Memory B cell (primary cell): ENCODE data around the gene CDKN2C.
A peak's percentile ranks its signal among the peaks of the same experiment; 100 is the strongest.
"Not testable (repeated sequence)": the region's sequence is repeated elsewhere in the genome, so short reads cannot be mapped to it uniquely, and the experiment has no call there.

ENCODE experiments used
- ATAC-seq: fragments of 150-1000 bp; cut with Tn5 transposase; 2 replicates; pipeline ENCODE4 v1.10.0; 2021; ENCODE audit warnings: low read depth, mild to moderate bottlenecking, moderate library complexity
- DNase-seq, 2 donors: peaks; one replicate each; pipeline ENCODE4 v3.0.0; 2022; ENCODE audit warnings: low spot score in 2 of 2
- H3K27ac Mint-ChIP-seq: one replicate; pipeline ENCODE4 v1.8.0; 2022; ENCODE audit warnings: mild to moderate bottlenecking, moderate library complexity, mixed read lengths
- H3K27me3 Mint-ChIP-seq: one replicate; pipeline ENCODE4 v1.8.0; 2022; ENCODE audit warnings: mixed read lengths
- H3K36me3 Mint-ChIP-seq: one replicate; pipeline ENCODE4 v1.8.0; 2022; ENCODE audit warnings: mild to moderate bottlenecking, mixed read lengths
- H3K4me1 Mint-ChIP-seq: one replicate; pipeline ENCODE4 v1.8.0; 2022; ENCODE audit warnings: mixed read lengths
- H3K4me3 Mint-ChIP-seq: one replicate; pipeline ENCODE4 v1.8.0; 2022; ENCODE audit warnings: mild to moderate bottlenecking, moderate library complexity, mixed read lengths
- H3K9me3 Mint-ChIP-seq: one replicate; pipeline ENCODE4 v1.8.0; 2022; ENCODE audit warnings: mixed read lengths

The CDKN2C gene

DNA sequence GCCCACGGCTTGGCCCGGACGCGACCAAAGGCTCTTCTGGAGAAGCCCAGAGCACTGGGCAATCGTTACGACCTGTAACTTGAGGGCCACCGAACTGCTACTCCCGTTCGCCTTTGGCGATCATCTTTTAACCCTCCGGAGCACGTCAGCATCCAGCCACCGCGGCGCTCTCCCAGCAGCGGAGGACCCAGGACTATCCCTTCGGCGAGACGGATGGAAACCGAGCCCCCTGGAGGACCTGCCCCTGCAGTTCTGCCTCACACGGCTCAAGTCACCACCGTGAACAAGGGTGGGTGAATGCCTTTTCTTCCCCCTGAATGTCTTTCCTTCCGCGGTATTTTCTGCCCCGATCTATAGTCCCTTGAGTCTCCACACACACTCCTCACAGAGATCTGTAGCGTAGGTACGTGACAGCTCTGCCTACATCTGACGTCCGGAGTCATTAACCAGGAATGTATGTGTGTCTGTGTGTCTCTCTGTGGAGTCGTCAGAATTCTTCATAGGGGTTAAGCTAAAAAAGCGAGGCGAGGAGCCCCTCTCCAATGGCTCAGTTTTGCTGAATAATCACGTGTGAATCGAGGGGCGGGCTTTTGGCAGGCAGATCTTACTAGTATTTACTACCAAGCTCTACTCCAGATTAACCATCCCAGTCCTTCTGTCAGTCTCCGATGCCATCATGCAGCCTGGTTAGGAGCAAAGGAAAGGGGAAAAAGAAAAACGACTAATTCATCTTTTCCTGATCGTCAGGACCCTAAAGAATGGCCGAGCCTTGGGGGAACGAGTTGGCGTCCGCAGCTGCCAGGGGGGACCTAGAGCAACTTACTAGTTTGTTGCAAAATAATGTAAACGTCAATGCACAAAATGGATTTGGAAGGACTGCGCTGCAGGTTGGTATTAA is at the start of gene CDKN2C:
Gene CDKN2C, plus strand, starts transcription at position 635 of the 898 bp plus-strand sequence. Its CDS starts 124 bp downstream, at position 759.
- H3K27me3 Mint-ChIP-seq, result peaks cover 14% of the 10 kb centered on the region
- H3K27ac Mint-ChIP-seq, result peak within 1 kb of the TSS; percentile 81

DNA sequence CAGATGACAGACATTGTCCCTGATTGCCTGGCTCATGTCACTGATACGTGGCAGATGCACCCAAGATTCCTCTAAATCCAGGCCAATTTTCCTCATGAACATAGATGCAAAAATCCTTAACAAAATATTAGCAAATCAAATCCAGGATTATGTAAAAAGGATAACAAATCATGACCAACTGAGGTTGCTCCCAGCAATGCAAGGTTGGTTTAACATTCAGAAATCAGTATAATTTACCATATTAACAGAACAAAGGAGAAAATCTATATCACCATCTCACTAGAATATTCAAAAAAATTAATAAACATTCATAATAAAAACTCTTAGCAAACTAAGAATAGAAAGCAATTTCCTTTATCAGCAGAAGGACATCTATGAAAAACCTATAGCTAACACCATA is 49.6 kb upstream of the CDKN2C start:
- Mint-ChIP-seq H3K4me3 (no peak overlapping the region), H3K4me1 (peaks cover 19% of the 10 kb centered on the region), H3K27ac (no peak overlapping the region), H3K9me3 (peaks cover 11% of the 10 kb centered on the region), H3K36me3 (peaks cover 17% of the 10 kb centered on the region), H3K27me3 (no peaks in the 10 kb centered on the region)
- DNase-seq (no peak), ATAC-seq (no peak)

More for the DNA sequence above, at the start of gene CDKN2C:
- peak; percentile 3 for ATAC-seq
- peak in 1 of 2 donors; percentile 37 for DNase-seq
- Mint-ChIP-seq H3K36me3 (no peaks in the 10 kb centered on the region), H3K4me1 (peaks cover 15% of the 10 kb centered on the region), H3K9me3 (no peaks in the 10 kb centered on the region), H3K4me3 (peak within 1 kb of the TSS; percentile 90)

DNA sequence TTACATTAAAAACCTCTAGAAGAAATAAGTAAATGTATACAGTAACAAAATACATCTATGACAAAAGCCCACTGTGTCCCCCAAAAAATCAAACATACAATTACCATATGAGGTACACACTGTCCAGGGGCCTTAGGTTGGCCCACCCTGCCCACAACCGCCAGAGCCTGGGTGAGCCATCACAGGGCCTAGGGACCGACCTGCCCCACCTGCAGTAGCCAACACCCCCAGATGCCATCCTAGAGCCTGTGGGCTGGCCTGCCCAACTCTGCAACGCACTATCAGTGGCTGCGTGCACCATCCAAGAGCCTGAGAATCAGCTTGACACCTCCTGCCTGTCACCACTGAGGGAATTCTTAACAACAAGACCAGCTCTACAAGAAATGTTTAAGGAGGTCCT is 49.0 kb upstream of the CDKN2C start:
- ATAC-seq, result no peak
- Mint-ChIP-seq H3K4me1 (peaks cover 19% of the 10 kb centered on the region), H3K27me3 (no peaks in the 10 kb centered on the region), H3K36me3 (peaks cover 17% of the 10 kb centered on the region), H3K4me3 (no peak overlapping the region), H3K9me3 (peaks cover 11% of the 10 kb centered on the region), H3K27ac (no peak overlapping the region)
- no peak for DNase-seq

DNA sequence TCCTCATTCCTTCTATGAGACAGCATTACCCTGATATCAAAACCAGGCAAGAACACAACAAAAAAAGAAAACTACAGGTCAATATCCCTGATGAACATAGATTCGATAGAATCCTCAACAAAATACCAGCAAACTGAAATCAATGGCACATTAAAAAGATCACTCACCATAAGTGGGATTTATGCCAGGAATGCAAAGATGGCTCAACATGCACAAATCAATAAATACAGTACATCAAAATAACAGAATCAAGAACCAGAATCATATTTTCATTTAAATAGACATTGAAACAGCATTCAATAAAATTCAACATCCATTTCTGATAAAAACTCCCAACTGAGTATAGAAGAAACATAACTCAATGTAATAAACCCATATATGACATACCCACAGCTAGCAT is 46.5 kb upstream of the CDKN2C start:
- Mint-ChIP-seq H3K36me3 (peaks cover 23% of the 10 kb centered on the region), H3K9me3 (peaks cover 13% of the 10 kb centered on the region)

DNA sequence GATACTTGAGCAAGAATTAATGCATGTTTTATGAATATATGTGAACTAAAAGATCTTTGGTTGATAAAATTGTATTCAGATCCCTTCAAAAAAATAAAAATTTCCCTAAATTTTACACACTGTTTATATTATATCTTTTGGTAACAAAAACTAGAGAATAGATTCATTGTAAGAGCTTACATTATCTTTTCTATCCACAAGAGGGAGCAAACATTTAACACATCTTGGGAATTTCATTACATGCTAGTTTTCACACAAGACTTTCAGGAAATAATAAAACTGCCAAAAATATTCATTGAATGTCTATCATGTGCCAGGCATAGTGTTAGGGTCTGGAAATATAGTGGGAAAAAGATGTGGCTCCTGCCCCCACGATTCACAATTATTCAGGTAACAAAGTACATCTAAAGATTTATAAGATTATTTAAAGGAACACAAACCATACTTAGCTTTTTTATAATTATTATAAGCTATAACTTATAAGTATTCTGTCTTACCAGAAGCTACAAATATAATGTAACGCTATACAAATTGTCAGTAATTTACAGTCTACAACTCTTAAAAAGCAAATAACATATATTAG is 40.6 kb upstream of the CDKN2C start:
- H3K4me3 Mint-ChIP-seq, result no peak overlapping the region
- peaks cover 22% of the 10 kb centered on the region for H3K36me3 Mint-ChIP-seq
- DNase-seq (no peak), ATAC-seq (no peak)
- no peak overlapping the region for H3K27ac Mint-ChIP-seq
- no peaks in the 10 kb centered on the region for H3K27me3 Mint-ChIP-seq
- H3K4me1 Mint-ChIP-seq, result peaks cover 26% of the 10 kb centered on the region
- peaks cover 9% of the 10 kb centered on the region for H3K9me3 Mint-ChIP-seq

More for the DNA sequence above, 46.5 kb upstream of the CDKN2C start:
- no peak overlapping the region for H3K4me3 Mint-ChIP-seq
- DNase-seq (no peak), ATAC-seq (no peak)
- no peak overlapping the region for H3K27ac Mint-ChIP-seq
- H3K4me1 Mint-ChIP-seq, result peaks cover 11% of the 10 kb centered on the region
- H3K27me3 Mint-ChIP-seq, result no peaks in the 10 kb centered on the region

DNA sequence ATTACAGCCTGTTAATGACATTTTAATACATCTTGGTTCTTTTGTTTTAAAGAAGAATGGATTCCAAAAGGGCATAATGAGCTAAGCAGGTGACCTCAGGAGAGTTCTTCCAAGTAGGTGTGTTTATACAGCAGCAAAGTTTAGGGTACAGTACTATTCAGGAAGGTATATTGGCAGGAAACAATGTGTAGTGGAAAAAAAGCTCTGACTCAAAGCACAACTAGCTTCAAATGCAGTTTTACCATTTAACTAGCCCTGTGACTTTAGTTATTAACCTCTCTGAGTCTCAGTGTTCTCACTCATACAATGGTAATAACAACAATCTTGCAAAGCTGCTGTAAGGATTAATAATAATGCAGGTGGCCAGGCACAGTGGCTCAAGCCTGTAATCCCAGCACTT is 39.9 kb upstream of the CDKN2C start:
- no peaks in the 10 kb centered on the region for H3K27me3 Mint-ChIP-seq

DNA sequence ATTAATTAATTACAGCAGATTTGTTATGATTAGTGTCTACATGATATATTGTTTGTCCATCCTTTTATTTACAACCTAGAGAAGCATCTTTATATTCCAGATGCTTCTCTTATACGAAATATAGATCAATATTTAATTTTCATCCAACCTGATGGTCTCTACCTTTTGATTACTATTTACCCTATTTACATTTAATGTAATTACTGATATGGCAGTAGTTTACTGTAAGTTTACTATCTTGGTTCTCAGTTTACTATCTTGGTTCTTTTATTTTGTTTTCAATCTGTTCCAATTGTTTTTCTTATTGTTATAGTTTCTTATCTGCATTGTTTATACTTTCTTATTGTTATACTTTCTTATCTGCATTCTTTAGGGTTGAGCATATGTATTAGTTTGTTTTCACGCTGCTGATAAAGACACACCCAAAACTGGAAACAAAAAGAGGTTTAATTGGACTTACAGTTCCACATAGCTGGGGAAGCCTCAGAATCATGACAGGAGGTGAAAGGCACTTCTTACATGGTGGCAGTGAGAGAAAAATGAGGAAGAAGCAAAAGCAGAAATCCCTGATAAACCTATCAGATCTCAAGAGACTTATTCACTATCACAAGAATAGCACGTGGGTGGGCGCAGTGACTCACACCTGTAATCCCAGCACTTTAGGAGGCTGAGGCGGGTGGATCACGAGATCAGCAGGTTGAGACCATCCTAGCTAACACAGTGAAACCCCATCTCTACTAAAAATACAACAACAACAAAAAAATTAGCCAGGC is 38.9 kb upstream of the CDKN2C start:
- Mint-ChIP-seq H3K36me3 (peaks cover 24% of the 10 kb centered on the region), H3K9me3 (peaks cover 9% of the 10 kb centered on the region), H3K4me1 (peaks cover 26% of the 10 kb centered on the region), H3K27me3 (no peaks in the 10 kb centered on the region), H3K4me3 (no peak overlapping the region), H3K27ac (peak overlapping the region; percentile 49)
- DNase-seq (no peak), ATAC-seq (peak; percentile 43)

More for the DNA sequence above, 39.9 kb upstream of the CDKN2C start:
- Mint-ChIP-seq H3K4me3 (no peak overlapping the region), H3K27ac (no peak overlapping the region), H3K4me1 (peaks cover 24% of the 10 kb centered on the region), H3K9me3 (peaks cover 9% of the 10 kb centered on the region), H3K36me3 (peaks cover 25% of the 10 kb centered on the region)
- DNase-seq, result no peak
- ATAC-seq, result no peak

DNA sequence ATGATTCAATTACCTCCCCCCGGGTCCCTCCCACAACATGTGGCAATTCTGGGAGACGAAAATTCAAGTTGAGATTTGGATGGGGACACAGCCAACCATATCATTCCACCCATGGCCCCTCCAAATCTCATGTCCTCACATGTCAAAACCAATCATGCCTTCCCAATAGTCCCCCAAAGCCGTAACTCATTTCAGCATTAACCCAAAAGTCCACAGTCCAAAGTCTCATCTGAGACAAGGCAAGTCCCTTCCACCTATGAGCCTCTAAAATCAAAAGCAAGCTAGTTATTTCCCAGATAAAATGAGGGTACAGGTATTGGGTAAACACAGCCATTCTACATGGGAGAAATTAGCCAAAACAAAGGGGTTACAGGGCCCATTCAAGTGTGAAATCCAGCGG is 38.0 kb upstream of the CDKN2C start:
- not testable (repeated sequence) for H3K4me3 Mint-ChIP-seq, H3K9me3 Mint-ChIP-seq, H3K27me3 Mint-ChIP-seq, H3K27ac Mint-ChIP-seq, ATAC-seq, DNase-seq
- peaks cover 20% of the 10 kb centered on the region for H3K36me3 Mint-ChIP-seq
- peaks cover 29% of the 10 kb centered on the region for H3K4me1 Mint-ChIP-seq

DNA sequence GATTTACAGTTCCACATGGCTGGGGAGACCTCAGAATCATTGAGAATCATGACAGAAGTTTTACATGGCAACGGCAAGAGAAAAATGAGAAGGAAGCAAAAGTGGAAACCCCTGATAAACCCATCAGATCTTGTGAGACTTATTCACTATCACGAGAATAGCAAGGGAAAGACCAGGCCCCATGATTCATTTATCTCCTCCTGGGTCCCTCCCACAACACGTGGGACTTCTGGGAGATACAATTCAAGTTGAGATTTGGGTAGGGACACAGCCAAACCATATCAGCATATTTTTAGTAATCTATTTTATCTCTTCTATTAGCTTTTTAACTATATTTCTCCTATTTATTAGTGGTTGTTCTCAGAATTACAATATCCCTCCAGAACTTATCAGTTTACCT is 36.3 kb upstream of the CDKN2C start:
- peak overlapping the region; percentile 24 for H3K27ac Mint-ChIP-seq
- not testable (repeated sequence) for ATAC-seq, H3K27me3 Mint-ChIP-seq, H3K9me3 Mint-ChIP-seq, H3K4me3 Mint-ChIP-seq, DNase-seq
- peaks cover 30% of the 10 kb centered on the region for H3K4me1 Mint-ChIP-seq
- peaks cover 18% of the 10 kb centered on the region for H3K36me3 Mint-ChIP-seq

DNA sequence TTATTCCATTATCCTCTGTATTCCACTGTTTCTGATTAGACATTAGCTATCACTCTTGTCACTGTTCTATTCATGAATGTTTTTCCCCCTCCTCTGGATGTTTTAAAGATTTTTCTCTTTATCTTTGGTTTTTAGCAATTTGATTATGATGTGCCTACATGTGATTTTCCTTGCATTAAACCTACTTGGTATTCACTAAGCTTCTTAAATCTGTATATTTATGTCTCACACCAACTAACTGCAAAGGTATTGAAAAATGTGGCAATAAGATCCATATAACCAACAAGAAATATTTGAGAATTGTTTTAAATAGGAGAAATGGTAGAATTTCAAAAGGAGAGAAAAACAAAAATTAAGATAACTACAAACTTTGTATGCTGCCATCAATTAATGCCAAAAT is 35.2 kb upstream of the CDKN2C start:
- Mint-ChIP-seq H3K27ac (no peak overlapping the region), H3K4me1 (peaks cover 28% of the 10 kb centered on the region), H3K36me3 (peaks cover 18% of the 10 kb centered on the region)

DNA sequence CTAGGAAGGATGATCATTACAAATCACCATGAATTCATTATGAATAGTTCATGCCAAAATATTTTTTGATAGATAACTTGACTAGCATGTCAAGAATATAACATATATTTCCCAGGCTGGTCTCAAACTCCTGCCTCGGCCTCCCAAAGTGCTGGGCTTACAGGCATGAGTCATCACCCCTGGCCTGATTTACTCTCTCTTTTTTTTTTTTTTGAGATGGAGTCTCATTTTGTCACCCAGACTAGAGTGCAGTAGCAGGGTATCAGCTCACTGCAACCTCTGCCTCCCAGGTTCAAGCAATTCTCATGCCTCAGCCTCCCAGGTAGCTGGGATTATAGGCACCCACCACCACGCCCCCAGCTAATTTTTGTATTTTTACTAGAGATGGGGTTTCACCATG is 34.8 kb upstream of the CDKN2C start:
- H3K27me3 Mint-ChIP-seq, H3K4me3 Mint-ChIP-seq, DNase-seq, H3K27ac Mint-ChIP-seq, ATAC-seq, H3K9me3 Mint-ChIP-seq: not testable (repeated sequence)
- Mint-ChIP-seq H3K4me1 (peaks cover 28% of the 10 kb centered on the region), H3K36me3 (peaks cover 18% of the 10 kb centered on the region)

More for the DNA sequence above, 35.2 kb upstream of the CDKN2C start:
- no peak for ATAC-seq
- no peak overlapping the region for H3K4me3 Mint-ChIP-seq
- no peak for DNase-seq
- H3K27me3 Mint-ChIP-seq, result no peaks in the 10 kb centered on the region
- peaks cover 8% of the 10 kb centered on the region for H3K9me3 Mint-ChIP-seq

DNA sequence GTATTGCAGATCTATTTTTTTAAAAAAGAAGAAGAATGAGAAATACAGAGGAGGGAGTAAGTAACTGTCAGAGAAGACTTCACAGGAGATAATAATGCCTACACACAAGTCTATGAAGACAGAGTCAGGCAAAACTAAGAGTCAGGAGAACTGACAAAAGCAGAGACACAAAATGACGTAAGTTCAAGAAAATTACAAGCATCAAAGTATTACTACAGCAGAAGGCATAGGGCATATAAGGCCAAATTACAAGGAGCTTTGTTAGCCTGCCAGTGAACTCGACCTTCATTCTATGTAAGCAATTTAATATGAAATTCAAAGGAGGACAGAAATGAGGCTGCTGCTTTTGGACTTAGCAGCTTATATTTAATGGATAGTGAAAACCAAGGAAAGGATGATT is 33.7 kb upstream of the CDKN2C start:
- Mint-ChIP-seq H3K27ac (peak overlapping the region; percentile 19), H3K4me1 (peaks cover 26% of the 10 kb centered on the region), H3K36me3 (peaks cover 17% of the 10 kb centered on the region), H3K9me3 (peaks cover 5% of the 10 kb centered on the region), H3K27me3 (no peaks in the 10 kb centered on the region), H3K4me3 (no peak overlapping the region)
- ATAC-seq (no peak), DNase-seq (no peak)

DNA sequence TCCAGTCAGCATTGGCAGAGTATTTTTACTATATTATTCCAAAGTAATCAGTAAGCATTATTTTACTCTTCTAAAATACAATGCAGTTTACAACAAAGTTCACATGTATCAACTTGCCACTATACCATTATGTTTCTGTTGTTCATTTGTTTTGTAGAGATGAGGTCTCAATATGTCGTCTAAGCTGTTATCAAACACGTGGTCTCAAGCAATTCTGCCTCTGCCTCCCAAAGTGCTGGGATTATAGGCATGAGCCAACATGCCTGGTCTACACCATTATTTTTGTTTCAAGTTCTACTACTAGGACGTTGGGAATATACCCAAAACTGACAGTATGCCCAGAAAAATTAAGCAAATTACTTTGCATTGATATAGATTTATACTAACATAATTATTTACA is 29.8 kb upstream of the CDKN2C start:
- H3K4me1 Mint-ChIP-seq, result peaks cover 21% of the 10 kb centered on the region
- no peaks in the 10 kb centered on the region for H3K9me3 Mint-ChIP-seq
- H3K4me3 Mint-ChIP-seq, result no peak overlapping the region
- H3K36me3 Mint-ChIP-seq, result peaks cover 4% of the 10 kb centered on the region
- ATAC-seq (no peak), DNase-seq (no peak)
- no peaks in the 10 kb centered on the region for H3K27me3 Mint-ChIP-seq
- H3K27ac Mint-ChIP-seq, result no peak overlapping the region

DNA sequence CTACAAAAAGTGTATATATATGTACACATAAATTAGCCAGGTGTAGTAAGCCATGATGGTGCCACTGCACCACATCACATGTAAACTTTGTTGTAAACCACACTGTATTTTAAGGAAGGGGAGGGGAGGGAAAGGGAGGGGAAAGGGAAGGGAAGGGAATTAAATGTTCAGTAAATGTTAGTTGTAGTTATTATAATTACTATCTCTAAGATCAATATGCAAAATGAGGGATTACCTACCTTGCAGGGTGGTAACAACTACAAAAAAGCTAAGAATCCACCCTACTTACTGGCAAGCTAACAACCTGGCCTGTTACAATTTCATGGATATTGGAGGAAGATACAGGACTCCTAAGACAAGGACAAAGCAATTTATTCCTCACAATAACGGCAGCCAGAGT is 27.7 kb upstream of the CDKN2C start:
- Mint-ChIP-seq H3K36me3 (peaks cover 4% of the 10 kb centered on the region), H3K27me3 (no peaks in the 10 kb centered on the region), H3K4me3 (no peak overlapping the region), H3K4me1 (peaks cover 12% of the 10 kb centered on the region), H3K27ac (no peak overlapping the region), H3K9me3 (no peaks in the 10 kb centered on the region)
- no peak for DNase-seq
- ATAC-seq, result no peak
